Tibial nerve (tissue), 4 donors: ENCODE results near the gene CDKN1A. TPM values are rescaled to one million over a fixed set of nuclear protein-coding genes. Genes with fewer than 3 reads are reported as not detected.

Experiments
- DNase-seq, 2 donors: peaks; one replicate each; pipeline ENCODE4 v3.0.0-alpha.2; 2019; ENCODE audit warnings: low spot score in 2 of 2
- H3K27ac ChIP-seq, 4 donors: fragments of 200-600 bp; sonication (generic) in 3 of 4; one replicate each; pipeline ENCODE4 v1.5.1; 2017 to 2019; ENCODE audit warnings: mild to moderate bottlenecking in 1 of 4
- H3K27me3 ChIP-seq, 2 donors: fragments of 200-600 bp; sonication (generic) in 1 of 2; one replicate each; pipeline versions ENCODE4 v1.5.1 to v1.6.0; 2017 to 2019
- H3K36me3 ChIP-seq, 3 donors: fragments of 200-600 bp; sonication (generic); one replicate each; pipeline ENCODE4 v1.5.1; 2018 to 2019
- H3K4me1 ChIP-seq, 4 donors: fragments of 200-600 bp; sonication (generic) in 3 of 4; one replicate each; pipeline ENCODE4 v1.5.1; 2017 to 2019
- H3K4me3 ChIP-seq, 4 donors: fragments of 200-600 bp; sonication (generic) in 3 of 4; one replicate each; pipeline ENCODE4 v1.5.1; 2017 to 2019; ENCODE audit warnings: mild to moderate bottlenecking in 1 of 4, moderate library complexity in 1 of 4
- H3K9me3 ChIP-seq, 4 donors: fragments of 200-600 bp; sonication (generic) in 3 of 4; one replicate each; pipeline ENCODE4 v1.5.1; 2017 to 2019
- CTCF ChIP-seq, 5 experiments: fragments of 200-600 bp in 3 of 5; fragments of 450-650 bp in 2 of 5; sonication (generic) in 3 of 5; IDR thresholded peaks; one replicate each; pipeline ENCODE4 v1.5.1; 2016 to 2019; ENCODE audit warnings: antibody characterized with exemption in 5 of 5, mild to moderate bottlenecking in 3 of 5, moderate library complexity in 2 of 5
- EP300 ChIP-seq, 2 donors: sonication (generic); formaldehyde crosslinking; IDR thresholded peaks; one replicate each; pipeline ENCODE4 v1.6.1; 2017; ENCODE audit warnings: antibody characterized with exemption in 2 of 2, mild to moderate bottlenecking in 1 of 2
- POLR2A ChIP-seq, 2 donors: fragments of 450-650 bp; IDR thresholded peaks; one replicate each; pipeline ENCODE4 v1.6.1; 2017; ENCODE audit warnings: antibody characterized with exemption in 2 of 2, mild to moderate bottlenecking in 2 of 2, moderate library complexity in 2 of 2
- WGBS, 2 donors: methylation state at CpG; one replicate each; pipeline ENCODE4 v1.1.5; 2018; 5-methylcytosine and 5-hydroxymethylcytosine counted together
- total RNA-seq, 4 donors: library from RNA; depleted of rRNA; stranded (reverse); fragments of >200 nt; gene quantifications; one replicate each; pipeline ENCODE4 v1.1.0, GENCODE V29; 2016

Gene CDKN1A
- total RNA-seq, 4 donors from 2014 or later: 112 to 142 (median 124) TPM

- no peak overlapping the region for H3K4me3 ChIP-seq
- TF ChIP-seq CTCF (IDR thresholded peaks at IDR 0.05) (peak in 1 of 5 experiments; percentile 16), POLR2A (IDR thresholded peaks at IDR 0.05) (peak in 1 of 2 donors; percentile 44), EP300 (IDR thresholded peaks at IDR 0.05) (peak in 1 of 2 donors; percentile 94)
- H3K27ac ChIP-seq: peak overlapping the region; percentile 37 to 86 (median 71)
- WGBS, 2 donors: 14 to 24% methylated on average over 9 of the region's 9 CpGs
- no peaks in the 10 kb centered on the region for H3K27me3 ChIP-seq
- H3K9me3 ChIP-seq: no peaks in the 10 kb centered on the region
- H3K4me1 ChIP-seq: peaks cover 0 to 24% (median 17%) of the 10 kb centered on the region in 4 donors
- no peaks in the 10 kb centered on the region for H3K36me3 ChIP-seq
- DNase-seq: peak; percentile 74 to 78
These were observed 11.5 kb upstream of the CDKN1A start for GRCh38 chr6:36666826-36667591.

GRCh38 chr6:36668591-36668990 lies 9.9 kb upstream of the CDKN1A start:
- Histone ChIP-seq H3K36me3 (no peaks in the 10 kb centered on the region), H3K9me3 (no peaks in the 10 kb centered on the region), H3K27me3 (no peaks in the 10 kb centered on the region), H3K4me1 (peaks cover 0 to 24% (median 15%) of the 10 kb centered on the region in 4 donors), H3K27ac (no peak overlapping the region), H3K4me3 (no peak overlapping the region)
- TF ChIP-seq POLR2A (IDR thresholded peaks at IDR 0.05): no peak
- TF ChIP-seq CTCF (IDR thresholded peaks at IDR 0.05): no peak
- no peak for TF ChIP-seq EP300 (IDR thresholded peaks at IDR 0.05)
- no peak for DNase-seq
- 84 to 88% methylated on average over 7 of the region's 7 CpGs for WGBS, 2 donors

- H3K4me1 ChIP-seq: peaks cover 0 to 24% (median 15%) of the 10 kb centered on the region in 4 donors
- H3K27me3 ChIP-seq: no peaks in the 10 kb centered on the region
- H3K4me3 ChIP-seq: no peak overlapping the region
- no peak for DNase-seq
- H3K9me3 ChIP-seq: no peaks in the 10 kb centered on the region
- H3K27ac ChIP-seq: no peak overlapping the region
- H3K36me3 ChIP-seq: no peaks in the 10 kb centered on the region
- 81 to 88% methylated on average over 6 of the region's 6 CpGs for WGBS, 2 donors
- no peak for TF ChIP-seq POLR2A (IDR thresholded peaks at IDR 0.05)
- no peak for TF ChIP-seq EP300 (IDR thresholded peaks at IDR 0.05)
- no peak for TF ChIP-seq CTCF (IDR thresholded peaks at IDR 0.05)
These were observed 9.5 kb upstream of the CDKN1A start for GRCh38 chr6:36669002-36669401.

GRCh38 chr6:36670271-36670670 lies 8.2 kb upstream of the CDKN1A start:
- DNase-seq: no peak
- TF ChIP-seq CTCF (IDR thresholded peaks at IDR 0.05): no peak
- no peak for TF ChIP-seq EP300 (IDR thresholded peaks at IDR 0.05)
- no peak for TF ChIP-seq POLR2A (IDR thresholded peaks at IDR 0.05)
- WGBS, 2 donors: 94 to 95% methylated on average over 7 of the region's 7 CpGs
- no peaks in the 10 kb centered on the region for H3K36me3 ChIP-seq
- H3K27me3 ChIP-seq: no peaks in the 10 kb centered on the region
- H3K9me3 ChIP-seq: no peaks in the 10 kb centered on the region
- peaks cover 0 to 24% (median 15%) of the 10 kb centered on the region in 4 donors for H3K4me1 ChIP-seq
- H3K4me3 ChIP-seq: no peak overlapping the region
- no peak overlapping the region for H3K27ac ChIP-seq

GRCh38 chr6:36671687-36672375 lies 6.7 kb upstream of the CDKN1A start:
- Histone ChIP-seq H3K36me3 (no peaks in the 10 kb centered on the region), H3K4me3 (no peak overlapping the region), H3K27me3 (no peaks in the 10 kb centered on the region), H3K4me1 (peaks cover 0 to 25% (median 11%) of the 10 kb centered on the region in 4 donors), H3K9me3 (no peaks in the 10 kb centered on the region), H3K27ac (no peak overlapping the region)
- no peak for DNase-seq
- 69 to 72% methylated on average over 6 of the region's 6 CpGs for WGBS, 2 donors
- TF ChIP-seq CTCF (IDR thresholded peaks at IDR 0.05): no peak
- TF ChIP-seq POLR2A (IDR thresholded peaks at IDR 0.05): no peak
- TF ChIP-seq EP300 (IDR thresholded peaks at IDR 0.05): no peak
